Stomach (tissue), 4 donors: Measurements from ENCODE around the gene EVC.

Experiments
- CTCF ChIP-seq, 7 experiments: fragments of 450-650 bp in 4 of 7; fragments of 200-600 bp in 3 of 7; sonication (generic) in 3 of 7; IDR thresholded peaks; one replicate each; pipeline ENCODE4 v1.5.1; 2016 to 2019; ENCODE audit warnings: antibody characterized with exemption in 7 of 7, control low read depth in 2 of 7, mild to moderate bottlenecking in 1 of 7
- POLR2A ChIP-seq, 4 donors: fragments of 450-650 bp; IDR thresholded peaks; one replicate each; pipeline ENCODE4 v1.6.1; 2016; ENCODE audit warnings: antibody characterized with exemption in 4 of 4, control low read depth in 2 of 4, mild to moderate bottlenecking in 1 of 4, moderate library complexity in 1 of 4
- POLR2AphosphoS5 ChIP-seq, 3 donors: sonication (generic); formaldehyde crosslinking; IDR thresholded peaks; one replicate each; pipeline ENCODE4 v1.6.1; 2016; ENCODE audit warnings: antibody characterized with exemption in 3 of 3

GRCh38 chr4:5696341-5696740, 14.7 kb upstream of the EVC start:
- TF ChIP-seq POLR2A (IDR thresholded peaks at IDR 0.05) = no peak
- no peak for TF ChIP-seq POLR2AphosphoS5 (IDR thresholded peaks at IDR 0.05)
- no peak for TF ChIP-seq CTCF (IDR thresholded peaks at IDR 0.05)
